K562 (cell line): ENCODE results near the gene DYNC1I2. TPM values are rescaled to one million over a fixed set of nuclear protein-coding genes. Genes with fewer than 3 reads are reported as not detected.

Experiments used
- ATAC-seq: fragments of 200-7000 bp; cut with Tn5 transposase; 3 replicates; pipeline ENCODE4 v1.9.1; 2020; ENCODE audit warnings: moderate library complexity
- BruUV-seq: library from RNA; stranded (reverse); fragments of 400-500 nt; replicated peaks from 2 replicates; lab custom pipeline; 2021; lab: Mats Ljungman, UMichigan
- CTCF ChIA-PET: fragments of 300-600 bp; formaldehyde crosslinking; extraction: SDS; loops from one replicate; lab custom pipeline; 2021; ENCODE audit warnings: low intra/inter-chr PET ratio; lab: Yijun Ruan, JAX
- POLR2A ChIA-PET: fragments of 300-600, 350-650 bp; sonication (Branson Sonifier 250); formaldehyde crosslinking; extraction: SDS; loops from one replicate; lab custom pipeline; 2021; ENCODE audit warnings: antibody characterized with exemption, inconsistent platforms; lab: Yijun Ruan, JAX
- DNase-seq, 4 experiments: peaks; one replicate each; pipeline versions ENCODE4 v3.0.0 to v3.0.0-alpha.2; 2011 to 2018; ENCODE audit warnings: low spot score in 3 of 4, mixed read lengths in 3 of 4; ENCODE audit errors: extremely low read depth in 1 of 4
- FAIRE-seq: peaks from 2 replicates; lab custom pipeline; 2011; peaks lifted over from hg19 to GRCh38; lab: Jason Lieb, UNC
- H2AFZ ChIP-seq: 2 replicates; pipeline ENCODE4 v1.6.0; 2011; ENCODE audit warnings: low read depth, low read length, control low read depth, inconsistent platforms
- H3K27ac ChIP-seq: fragments of 200-600 bp; 3 replicates; pipeline ENCODE4 v1.8.0; 2011; ENCODE audit warnings: low read depth, mild to moderate bottlenecking, control low read depth, inconsistent platforms, low read length, moderate library complexity, mixed read lengths; ENCODE audit errors: extremely low read depth
- H3K27me3 ChIP-seq, 2 experiments: fragments of 300-600 bp in 1 of 2; 2 replicates in 1 of 2; 3 replicates in 1 of 2; pipeline versions ENCODE4 v1.6.0 to v1.8.0; 2011; ENCODE audit warnings: inconsistent platforms in 2 of 2, low read length in 2 of 2, mild to moderate bottlenecking in 1 of 2, mixed read lengths in 1 of 2, moderate library complexity in 1 of 2; ENCODE audit not compliant: control insufficient read depth in 2 of 2, insufficient read depth in 2 of 2
- H3K36me3 ChIP-seq: fragments of 300-600 bp; 3 replicates; pipeline ENCODE4 v1.8.0; 2011; ENCODE audit warnings: mild to moderate bottlenecking, low read length, inconsistent platforms; ENCODE audit not compliant: control insufficient read depth, insufficient read depth
- H3K4me1 ChIP-seq, 2 experiments: fragments of 200-600 bp in 1 of 2; replicated peaks in 1 of 2; 2 replicates in 1 of 2; 3 replicates in 1 of 2; pipeline versions ENCODE4 v1.5.1 to v1.8.0; 2011; ENCODE audit warnings: inconsistent platforms in 2 of 2, low read length in 2 of 2, mild to moderate bottlenecking in 1 of 2, mixed read lengths in 1 of 2, moderate library complexity in 1 of 2; ENCODE audit not compliant: control insufficient read depth in 2 of 2, insufficient read depth in 2 of 2
- H3K4me2 ChIP-seq: 2 replicates; pipeline ENCODE4 v1.6.1; 2011; ENCODE audit warnings: low read length, control low read depth, inconsistent platforms, mixed read lengths; ENCODE audit not compliant: insufficient read depth
- H3K4me3 ChIP-seq: fragments of 200-600 bp; sonication (generic), shearing (Covaris generic); 2 replicates; pipeline ENCODE4 v1.5.1; 2016; ENCODE audit warnings: control low read depth, inconsistent platforms
- H3K79me2 ChIP-seq: fragments of 200-600 bp; 3 replicates; pipeline ENCODE4 v1.8.0; 2011; ENCODE audit warnings: low read length, inconsistent platforms; ENCODE audit not compliant: control insufficient read depth, insufficient read depth
- H3K9ac ChIP-seq, 2 experiments: 2 replicates each; pipeline versions ENCODE4 v1.6.0 to v1.6.1; 2011; ENCODE audit warnings: low read depth in 2 of 2, low read length in 2 of 2, control low read depth in 1 of 2, inconsistent platforms in 1 of 2, mild to moderate bottlenecking in 1 of 2, mixed read lengths in 1 of 2; ENCODE audit not compliant: insufficient read depth in 1 of 2
- H3K9me1 ChIP-seq: one replicate; pipeline ENCODE4 v1.6.0; 2011; ENCODE audit warnings: inconsistent platforms, mild to moderate bottlenecking, low read length, moderate library complexity; ENCODE audit not compliant: control insufficient read depth, insufficient read depth
- H3K9me3 ChIP-seq: replicated peaks from 2 replicates; pipeline ENCODE4 v1.5.1; 2011; ENCODE audit warnings: low read depth, low read length, inconsistent platforms; ENCODE audit not compliant: control insufficient read depth, insufficient read depth
- H4K20me1 ChIP-seq: replicated peaks from 2 replicates; pipeline ENCODE4 v1.6.1; 2011; ENCODE audit warnings: low read length, inconsistent platforms, mixed read lengths; ENCODE audit not compliant: control insufficient read depth, insufficient read depth
- AFF1 ChIP-seq, 2 experiments: fragments of 450-650 bp; IDR thresholded peaks; 2 replicates each; pipeline ENCODE4 v1.6.1; 2018; ENCODE audit warnings: mild to moderate bottlenecking in 2 of 2, low read depth in 1 of 2; ENCODE audit not compliant: partially characterized antibody in 2 of 2
- MEIS2 ChIP-seq: fragments of 450-650 bp; IDR thresholded peaks from 2 replicates; pipeline ENCODE4 v1.6.1; 2014; ENCODE audit warnings: mild to moderate bottlenecking; ENCODE audit not compliant: partially characterized antibody
- NUFIP1 ChIP-seq: fragments of 450-650 bp; IDR thresholded peaks from 2 replicates; pipeline ENCODE4 v1.6.1; 2018; ENCODE audit not compliant: partially characterized antibody
- PBX2 ChIP-seq, 2 experiments: IDR thresholded peaks in 1 of 2; conservative IDR thresholded peaks in 1 of 2; 2 replicates each; pipeline ENCODE4 v1.6.1; 2016; ENCODE audit warnings: low read depth in 2 of 2, mild to moderate bottlenecking in 1 of 2, missing compliant biosample characterization in 1 of 2, missing genetic modification characterization in 1 of 2, moderate library complexity in 1 of 2
- POLR3G ChIP-seq: IDR thresholded peaks from 2 replicates; pipeline ENCODE4 v1.6.1; 2011; ENCODE audit not compliant: insufficient read length, insufficient replicate concordance; ENCODE audit errors: extremely low read depth
- SMAD4 ChIP-seq: fragments of 250-450 bp; sonication (Bioruptor Pico); conservative IDR thresholded peaks from 2 replicates; pipeline ENCODE4 v1.8.0; 2021; ENCODE audit warnings: inconsistent platforms, mild to moderate bottlenecking, moderate library complexity
- SNRNP70 ChIP-seq: fragments of 200-400 bp; formaldehyde crosslinking; optimal IDR thresholded peaks from 2 replicates; pipeline ENCODE3; 2017; ENCODE audit warnings: low read depth, low read length
- ZNF12 ChIP-seq: sonication (generic); formaldehyde crosslinking; IDR thresholded peaks from 2 replicates; pipeline ENCODE4 v1.4.0; 2020; ENCODE audit warnings: mild to moderate bottlenecking, missing genetic modification reagents
- WGBS: fragments of 100-300 bp; shearing (Covaris generic); methylation state at CpG from one replicate; pipeline ENCODE4 v1.1.6; 2016; ENCODE audit warnings: low coverage, mixed read lengths; ENCODE audit not compliant: insufficient coverage; ENCODE audit errors: missing lambda C conversion rate; 5-methylcytosine and 5-hydroxymethylcytosine counted together
- in situ Hi-C: fragments of 300-500 bp; cut with MboI; formaldehyde crosslinking; loops from 4 replicates; pipeline ENCODE4 v1.15.0; 2018; ENCODE audit warnings: inconsistent platforms, mixed read lengths
- intact Hi-C: fragments of 100-400 bp; cut with micrococcal nuclease; formaldehyde crosslinking; loops from 2 replicates; pipeline ENCODE4 v1.14.2; 2022
- polyA plus RNA-seq, 8 experiments: library from polyadenylated mRNA; depleted of rRNA in 4 of 8; stranded (reverse) in 5 of 8; unstranded in 3 of 8; fragments of >200 nt; fragmentation: Nextera tagmentation in 2 of 8; fragmentation: Illumina TruSeq in 1 of 8; extraction: Ambion mirVana in 2 of 8; extraction: Trizol in 1 of 8; gene quantifications; 2 replicates each; pipeline versions ENCODE4 v1.2.1 to v1.2.3, GENCODE V29; 2011 to 2014; ENCODE audit warnings: inconsistent platforms in 1 of 8, missing spikeins in 1 of 8
- total RNA-seq, 7 experiments: library from RNA; depleted of rRNA in 6 of 7; stranded (reverse); fragments of >200 nt in 6 of 7; fragmentation: Illumina TruSeq in 2 of 7; extraction: Trizol in 2 of 7; gene quantifications; 2 replicates each; pipeline versions ENCODE4 v1.2.1 to v1.2.3, GENCODE V29; 2011 to 2021; ENCODE audit warnings: low replicate concordance in 1 of 7
- TF ChIP-seq, protein P1 (sequence below): fragments of 450-650 bp; IDR thresholded peaks from 2 replicates; pipeline ENCODE4 v1.6.1; 2016; ENCODE audit warnings: mild to moderate bottlenecking
- TF ChIP-seq, protein P2 (sequence below): fragments of 450-650 bp; IDR thresholded peaks from 2 replicates; pipeline ENCODE4 v1.6.1; 2016; ENCODE audit warnings: borderline replicate concordance

The DYNC1I2 gene
- total and polyA plus RNA-seq, 9 of the 15 experiments (the other 6 are each of a cell fraction or from before 2014, with no cell fraction given), result 59.1 to 204 (median 100) TPM

DNA sequence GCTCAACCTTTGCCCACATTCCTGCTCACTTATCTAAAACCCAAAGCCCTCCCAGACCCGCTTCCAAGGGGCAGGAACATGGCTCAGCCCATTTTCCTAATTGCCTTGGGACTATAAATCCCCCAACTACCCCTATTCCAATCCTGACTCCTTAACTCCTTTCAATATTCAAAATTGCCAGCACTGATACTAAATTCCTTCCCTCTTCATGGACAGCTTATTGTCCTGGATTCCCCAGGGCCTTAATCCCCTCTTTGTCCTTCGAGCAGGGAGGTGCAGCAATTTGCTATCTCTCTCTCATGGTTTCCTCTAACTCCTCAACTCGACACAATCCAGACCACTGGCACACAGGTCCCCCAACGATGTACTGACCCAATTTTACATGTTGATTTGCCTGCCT, 107.6 kb downstream of the DYNC1I2 start:
- CTCF ChIA-PET, result interaction anchor here (0.7 kb wide), 1 partner anchor 29 kb away, joined by 3 read pairs; no protein-coding TSS in a partner anchor
- H3K9me1 ChIP-seq, result no peaks in the 10 kb centered on the region
- H3K36me3 ChIP-seq, result peaks cover 21% of the 10 kb centered on the region; the same call in 2 of the 3 replicates
- no peaks in the 10 kb centered on the region for H3K4me1 ChIP-seq
- no peak overlapping the region for H3K4me2 ChIP-seq
- BruUV-seq, result no TSS peak
- H3K9ac ChIP-seq, result no peak overlapping the region
- FAIRE-seq, result no peak
- no peaks in the 10 kb centered on the region for H4K20me1 ChIP-seq
- POLR2A ChIA-PET, result interaction anchor here (1.0 kb wide), 1 partner anchor 308 kb away, joined by 3 read pairs; the partner anchor contains the start of gene DLX2
- DNase-seq, result no peak
- H3K4me3 ChIP-seq, result no peak overlapping the region
- H3K79me2 ChIP-seq, result no peaks in the 10 kb centered on the region
- no peak for ATAC-seq
- H3K27ac ChIP-seq, result no peak overlapping the region
- intact Hi-C loops, result loop anchor here (5.0 to 10.0 kb wide), 2 partner anchors 198 to 220 kb away; no protein-coding TSS in a partner anchor
- in situ Hi-C loops, result no loop called here
- 51% methylated on average over 4 of the region's 4 CpGs for WGBS
- no peak overlapping the region for H2AFZ ChIP-seq
- H3K27me3 ChIP-seq, result no peaks in the 10 kb centered on the region
- no peaks in the 10 kb centered on the region for H3K9me3 ChIP-seq
- no peak for TF ChIP-seq SMAD4 (CRISPR knock-in tag)
- no peak for TF ChIP-seq AFF1 (IDR thresholded peaks at IDR 0.05; ENCODE audit: low read depth in 1 of 2, partially characterized antibody in 2 of 2)
- TF ChIP-seq NUFIP1, result no peak
- TF ChIP-seq, protein P1, sequence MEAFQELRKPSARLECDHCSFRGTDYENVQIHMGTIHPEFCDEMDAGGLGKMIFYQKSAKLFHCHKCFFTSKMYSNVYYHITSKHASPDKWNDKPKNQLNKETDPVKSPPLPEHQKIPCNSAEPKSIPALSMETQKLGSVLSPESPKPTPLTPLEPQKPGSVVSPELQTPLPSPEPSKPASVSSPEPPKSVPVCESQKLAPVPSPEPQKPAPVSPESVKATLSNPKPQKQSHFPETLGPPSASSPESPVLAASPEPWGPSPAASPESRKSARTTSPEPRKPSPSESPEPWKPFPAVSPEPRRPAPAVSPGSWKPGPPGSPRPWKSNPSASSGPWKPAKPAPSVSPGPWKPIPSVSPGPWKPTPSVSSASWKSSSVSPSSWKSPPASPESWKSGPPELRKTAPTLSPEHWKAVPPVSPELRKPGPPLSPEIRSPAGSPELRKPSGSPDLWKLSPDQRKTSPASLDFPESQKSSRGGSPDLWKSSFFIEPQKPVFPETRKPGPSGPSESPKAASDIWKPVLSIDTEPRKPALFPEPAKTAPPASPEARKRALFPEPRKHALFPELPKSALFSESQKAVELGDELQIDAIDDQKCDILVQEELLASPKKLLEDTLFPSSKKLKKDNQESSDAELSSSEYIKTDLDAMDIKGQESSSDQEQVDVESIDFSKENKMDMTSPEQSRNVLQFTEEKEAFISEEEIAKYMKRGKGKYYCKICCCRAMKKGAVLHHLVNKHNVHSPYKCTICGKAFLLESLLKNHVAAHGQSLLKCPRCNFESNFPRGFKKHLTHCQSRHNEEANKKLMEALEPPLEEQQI, result no peak
- no peak for TF ChIP-seq SNRNP70
- no peak for TF ChIP-seq MEIS2
- no peak for TF ChIP-seq POLR3G
- TF ChIP-seq ZNF12 (CRISPR knock-in tag), result no peak
- TF ChIP-seq, protein P2, sequence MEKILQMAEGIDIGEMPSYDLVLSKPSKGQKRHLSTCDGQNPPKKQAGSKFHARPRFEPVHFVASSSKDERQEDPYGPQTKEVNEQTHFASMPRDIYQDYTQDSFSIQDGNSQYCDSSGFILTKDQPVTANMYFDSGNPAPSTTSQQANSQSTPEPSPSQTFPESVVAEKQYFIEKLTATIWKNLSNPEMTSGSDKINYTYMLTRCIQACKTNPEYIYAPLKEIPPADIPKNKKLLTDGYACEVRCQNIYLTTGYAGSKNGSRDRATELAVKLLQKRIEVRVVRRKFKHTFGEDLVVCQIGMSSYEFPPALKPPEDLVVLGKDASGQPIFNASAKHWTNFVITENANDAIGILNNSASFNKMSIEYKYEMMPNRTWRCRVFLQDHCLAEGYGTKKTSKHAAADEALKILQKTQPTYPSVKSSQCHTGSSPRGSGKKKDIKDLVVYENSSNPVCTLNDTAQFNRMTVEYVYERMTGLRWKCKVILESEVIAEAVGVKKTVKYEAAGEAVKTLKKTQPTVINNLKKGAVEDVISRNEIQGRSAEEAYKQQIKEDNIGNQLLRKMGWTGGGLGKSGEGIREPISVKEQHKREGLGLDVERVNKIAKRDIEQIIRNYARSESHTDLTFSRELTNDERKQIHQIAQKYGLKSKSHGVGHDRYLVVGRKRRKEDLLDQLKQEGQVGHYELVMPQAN, result no peak
- no peak for TF ChIP-seq PBX2 (CRISPR knock-in tag; IDR thresholded peaks at IDR 0.05; ENCODE audit: low read depth)
- no peak for TF ChIP-seq PBX2 (tag; conservative IDR thresholded peaks at IDR 0.05; ENCODE audit: low read depth)
